T-helper 22 cell (primary cell): ENCODE data around the gene PAPPA2.

Experiments used
- DNase-seq: peaks from one replicate; pipeline ENCODE4 v3.0.0-alpha.2; 2020; ENCODE audit warnings: low read depth

Gene PAPPA2

GRCh38 chr1:176854758-176855745, 392.1 kb downstream of the PAPPA2 start:
- DNase-seq: no peak

GRCh38 chr1:176857632-176858031, 394.7 kb downstream of the PAPPA2 start:
- no peak for DNase-seq

GRCh38 chr1:176858433-176858916, 395.5 kb downstream of the PAPPA2 start:
- DNase-seq: no peak

- DNase-seq: no peak
These were observed 400.6 kb downstream of the PAPPA2 start for GRCh38 chr1:176863613-176864012.

DNA sequence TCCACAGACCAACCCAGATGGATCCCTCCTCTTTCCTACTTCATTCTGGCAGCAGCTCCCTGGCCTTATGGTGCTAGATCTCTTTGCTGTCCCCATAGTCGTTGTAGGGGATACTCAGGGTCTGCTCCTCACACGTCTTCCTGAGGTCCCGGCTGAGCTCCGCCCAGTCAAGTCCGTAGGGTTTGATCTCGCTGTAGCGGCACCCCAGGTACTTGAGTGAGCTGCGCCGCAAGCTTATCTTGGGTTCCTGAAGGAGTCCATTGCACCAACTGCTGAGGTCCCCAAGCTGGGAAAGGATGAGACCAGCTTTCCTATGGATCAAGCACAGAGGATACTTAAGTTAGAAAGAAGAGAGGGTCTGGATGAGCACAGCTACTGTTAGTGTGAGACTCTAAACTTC, 401.2 kb downstream of the PAPPA2 start:
- no peak for DNase-seq

GRCh38 chr1:176866011-176866714, 403.2 kb downstream of the PAPPA2 start:
- no peak for DNase-seq

GRCh38 chr1:176869577-176869976, 406.6 kb downstream of the PAPPA2 start:
- no peak for DNase-seq

- no peak for DNase-seq
These were observed 414.1 kb downstream of the PAPPA2 start for GRCh38 chr1:176876966-176877515.

GRCh38 chr1:176877557-176877956, 414.6 kb downstream of the PAPPA2 start:
- DNase-seq: no peak

DNA sequence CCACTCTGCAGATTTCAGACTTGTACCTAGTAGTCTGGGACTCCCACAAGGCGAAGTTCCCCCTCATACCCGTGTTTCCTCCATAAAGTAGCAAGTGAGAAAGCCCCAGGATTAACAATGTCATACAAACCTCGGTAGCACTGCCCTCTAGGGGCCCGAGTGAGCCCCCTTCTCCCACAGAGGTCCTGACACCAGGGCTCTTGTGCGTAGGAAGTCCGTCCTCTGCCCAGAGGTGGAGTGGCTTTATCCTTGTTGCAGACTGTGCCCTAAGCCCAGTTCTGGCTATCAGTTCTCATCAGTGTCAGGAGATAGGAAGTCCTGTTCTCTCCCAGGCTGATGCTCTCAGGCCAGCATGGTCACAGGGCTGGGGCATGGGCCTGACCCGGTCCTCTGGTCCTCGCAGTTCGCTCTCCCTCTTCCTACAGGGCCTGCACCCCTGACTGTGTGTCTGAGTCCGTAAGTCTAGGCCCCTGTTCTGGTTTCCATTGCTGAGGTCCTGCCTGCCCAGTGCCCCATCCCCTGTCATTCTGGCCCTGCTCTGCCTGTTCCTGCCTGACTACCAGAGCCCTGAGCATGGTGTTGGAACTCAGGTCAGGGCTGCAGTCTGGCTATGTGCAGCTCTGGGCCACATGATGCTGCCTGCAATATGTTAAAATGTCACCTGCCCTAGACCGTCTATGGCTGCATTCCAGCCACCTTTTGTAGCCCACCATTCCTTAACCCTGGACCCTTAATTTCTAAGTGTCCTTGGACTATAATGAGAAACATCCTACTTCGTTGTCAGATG, 416.0 kb downstream of the PAPPA2 start:
- no peak for DNase-seq

GRCh38 chr1:176879784-176880620, 417.0 kb downstream of the PAPPA2 start:
- DNase-seq: no peak

DNA sequence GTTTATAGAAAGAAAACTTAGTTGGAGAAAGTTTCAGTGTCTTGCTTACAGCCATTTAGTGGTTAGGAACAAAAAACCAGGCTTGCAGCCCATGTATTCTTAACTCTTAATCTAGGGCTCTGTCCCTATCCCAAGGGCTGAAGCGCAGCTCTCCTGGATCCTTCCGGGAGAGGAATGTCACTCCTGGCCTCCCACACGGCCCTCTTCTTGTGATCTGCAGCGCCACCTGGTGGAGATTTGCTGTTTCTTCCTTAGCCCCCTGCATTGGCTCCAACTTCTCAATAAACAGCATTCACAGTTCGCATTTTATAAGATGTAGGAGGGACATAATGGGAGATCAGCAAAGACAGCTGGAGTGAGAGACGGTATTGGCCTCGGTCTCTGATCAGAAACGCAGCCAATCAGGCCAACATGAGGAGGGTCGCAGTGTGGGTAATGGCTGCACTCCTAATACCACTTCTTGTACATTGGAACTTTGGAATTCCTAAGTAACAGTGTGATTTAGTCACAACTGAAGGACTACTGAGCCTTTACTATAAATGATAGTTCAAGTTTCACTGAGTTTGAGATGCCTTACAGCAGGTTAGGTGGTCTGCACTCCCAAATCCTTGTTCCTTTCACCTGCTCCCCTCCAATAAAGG, 418.1 kb downstream of the PAPPA2 start:
- no peak for DNase-seq

DNA sequence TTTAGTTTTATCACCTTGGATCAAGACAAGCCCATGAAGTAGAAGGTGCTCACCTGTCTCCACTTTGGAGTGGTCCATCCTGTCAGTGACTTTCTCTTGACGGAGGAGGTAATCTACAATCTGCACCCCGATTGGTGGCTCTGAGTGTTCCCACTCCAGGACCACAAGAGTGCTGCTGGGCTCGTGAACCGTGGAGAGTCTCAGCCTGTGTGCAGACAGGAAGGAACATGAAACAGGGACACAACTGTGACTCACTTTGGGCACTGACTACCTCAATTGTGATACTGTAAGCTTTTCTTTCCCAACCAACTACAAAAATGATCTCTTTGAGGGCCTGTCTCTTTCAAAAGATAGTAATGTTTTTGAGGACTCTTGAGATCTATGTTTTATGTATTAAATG, 421.3 kb downstream of the PAPPA2 start:
- no peak for DNase-seq

GRCh38 chr1:176884911-176885310, 421.9 kb downstream of the PAPPA2 start:
- DNase-seq: no peak

DNA sequence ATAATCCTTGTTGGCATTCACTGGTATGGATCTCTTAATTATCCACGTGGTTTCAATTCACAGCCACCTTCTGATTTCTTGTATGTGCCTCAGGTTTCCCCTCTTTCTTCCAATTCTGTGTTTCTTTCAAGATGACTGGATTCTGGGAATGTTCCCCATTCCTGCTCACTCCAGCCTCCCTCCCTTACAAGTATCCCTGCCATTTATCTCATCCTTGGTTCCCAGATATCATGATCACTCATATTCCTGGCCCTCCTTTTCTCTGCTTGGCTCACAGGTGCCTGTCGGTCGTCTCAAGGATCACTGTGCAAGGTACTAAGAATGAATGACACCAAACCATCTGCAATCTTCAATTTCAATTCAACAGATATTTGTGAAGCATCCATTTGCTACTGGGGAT, 422.4 kb downstream of the PAPPA2 start:
- no peak for DNase-seq

- no peak for DNase-seq
These were observed 422.8 kb downstream of the PAPPA2 start for GRCh38 chr1:176885751-176886150.

DNA sequence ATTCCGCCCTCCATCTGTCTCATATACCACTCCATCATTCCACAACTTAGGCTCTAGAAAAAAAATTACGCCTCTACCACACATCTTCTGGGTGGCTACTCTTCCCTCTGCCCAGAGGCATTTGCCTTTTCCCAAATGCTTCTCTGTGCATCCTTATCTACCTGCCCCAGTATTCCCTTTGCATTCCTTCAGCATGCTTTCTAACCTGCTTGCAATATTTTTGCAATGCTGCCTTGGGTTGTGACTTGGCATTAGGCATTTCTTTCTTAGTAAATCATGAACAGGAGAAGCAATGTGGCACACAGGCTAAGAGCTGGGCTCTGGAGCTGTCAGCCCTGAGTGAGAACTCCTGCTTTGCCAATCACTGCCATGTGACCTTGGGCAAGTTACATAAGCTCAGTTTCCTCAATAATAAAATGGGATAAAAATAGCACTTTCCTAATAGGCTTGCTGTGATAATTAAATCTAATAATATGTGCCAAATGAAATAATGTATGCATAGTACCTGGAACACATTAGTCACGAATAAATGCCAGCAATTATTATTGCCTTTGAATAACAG, 425.6 kb downstream of the PAPPA2 start:
- DNase-seq: no peak

GRCh38 chr1:176893625-176894352, 430.8 kb downstream of the PAPPA2 start:
- no peak for DNase-seq

- DNase-seq: no peak
These were observed 431.5 kb downstream of the PAPPA2 start for GRCh38 chr1:176894450-176894849.
